Neural cell (in vitro differentiated cells): ENCODE measurements around the gene TPR. TPM values are rescaled to one million over a fixed set of nuclear protein-coding genes. Genes with fewer than 3 reads are reported as not detected.
A peak's percentile ranks its signal among the peaks of the same experiment; 100 is the strongest.

Source experiments
- H2AFZ ChIP-seq: fragments of 200-600, 300-800 bp; sonication (generic), shearing (Covaris generic); 2 replicates; pipeline ENCODE4 v1.6.0; 2014; ENCODE audit warnings: low read depth, mild to moderate bottlenecking, antibody characterized with exemption, low read length, moderate library complexity
- H3F3A ChIP-seq: fragments of 200-600 bp; shearing (Covaris generic); 2 replicates; pipeline ENCODE4 v1.6.1; 2016; ENCODE audit warnings: mild to moderate bottlenecking, moderate library complexity, mixed read lengths, antibody characterized with exemption, low read length; ENCODE audit not compliant: insufficient read depth, poor library complexity, severe bottlenecking
- H3K27ac ChIP-seq: fragments of 200-600, 300-800 bp; sonication (generic), shearing (Covaris generic); 2 replicates; pipeline ENCODE4 v1.5.1; 2014; ENCODE audit warnings: mild to moderate bottlenecking, low read length, moderate library complexity
- H3K27me3 ChIP-seq: fragments of 300-800, 200-600 bp; sonication (generic), shearing (Covaris generic); 2 replicates; pipeline ENCODE4 v1.6.0; 2014; ENCODE audit warnings: mild to moderate bottlenecking, low read depth, low read length, moderate library complexity; ENCODE audit not compliant: insufficient read depth
- H3K36me3 ChIP-seq: fragments of 300-800, 200-600 bp; sonication (generic), shearing (Covaris generic); 2 replicates; pipeline ENCODE4 v1.5.1; 2014; ENCODE audit warnings: mild to moderate bottlenecking, antibody characterized with exemption, low read length, moderate library complexity; ENCODE audit not compliant: insufficient read depth
- H3K4me2 ChIP-seq: fragments of 300-800, 200-600 bp; sonication (generic), shearing (Covaris generic); 2 replicates; pipeline ENCODE4 v1.6.0; 2014; ENCODE audit warnings: mild to moderate bottlenecking, low read length
- H3K4me3 ChIP-seq: fragments of 300-800, 200-600 bp; sonication (generic), shearing (Covaris generic); 2 replicates; pipeline ENCODE4 v1.5.1; 2014; ENCODE audit warnings: mild to moderate bottlenecking, low read length, moderate library complexity
- H3K79me2 ChIP-seq: fragments of 200-600 bp; shearing (Covaris generic); replicated peaks from 2 replicates; pipeline ENCODE4 v1.6.0; 2014; ENCODE audit warnings: mild to moderate bottlenecking, low read length, moderate library complexity; ENCODE audit not compliant: insufficient read depth
- H3K9ac ChIP-seq: fragments of 300-800, 200-600 bp; sonication (generic), shearing (Covaris generic); 2 replicates; pipeline ENCODE4 v1.6.1; 2016; ENCODE audit warnings: mild to moderate bottlenecking, low read length, mixed read lengths
- H3K9me2 ChIP-seq: fragments of 200-600 bp; shearing (Covaris generic); 2 replicates; pipeline ENCODE4 v1.6.1; 2016; ENCODE audit warnings: mild to moderate bottlenecking, low read length, mixed read lengths; ENCODE audit not compliant: insufficient read depth
- H3K9me3 ChIP-seq: fragments of 200-600, 300-800 bp; sonication (generic), shearing (Covaris generic); 2 replicates; pipeline ENCODE4 v1.6.1; 2016; ENCODE audit warnings: mild to moderate bottlenecking, mixed run types, low read length, moderate library complexity, mixed read lengths
- H4K20me1 ChIP-seq: fragments of 200-600 bp; shearing (Covaris generic); 2 replicates; pipeline ENCODE4 v1.6.1; 2016; ENCODE audit warnings: mild to moderate bottlenecking, mixed run types; ENCODE audit not compliant: insufficient read depth
- CTCF ChIP-seq: fragments of 450-650 bp; IDR thresholded peaks from 2 replicates; pipeline ENCODE4 v1.5.1; 2014; ENCODE audit warnings: antibody characterized with exemption, mild to moderate bottlenecking, moderate library complexity; ENCODE audit not compliant: poor library complexity, severe bottlenecking
- EP300 ChIP-seq: fragments of 450-650 bp; conservative IDR thresholded peaks from 2 replicates; pipeline ENCODE4 v1.6.1; 2014; ENCODE audit warnings: antibody characterized with exemption, mild to moderate bottlenecking, moderate library complexity; ENCODE audit not compliant: poor library complexity, severe bottlenecking
- EZH2 ChIP-seq: fragments of 200-600, 300-800 bp; shearing (Covaris generic), sonication (generic); IDR thresholded peaks from 2 replicates; pipeline ENCODE4 v1.6.1; 2014; ENCODE audit warnings: antibody characterized with exemption, low read length, borderline replicate concordance, mild to moderate bottlenecking; ENCODE audit not compliant: insufficient read depth, poor library complexity, severe bottlenecking
- MXI1 ChIP-seq: fragments of 450-650 bp; conservative IDR thresholded peaks from 2 replicates; pipeline ENCODE4 v1.6.1; 2014; ENCODE audit warnings: antibody characterized with exemption, mild to moderate bottlenecking; ENCODE audit not compliant: poor library complexity, severe bottlenecking
- POLR2AphosphoS5 ChIP-seq: IDR thresholded peaks from 2 replicates; pipeline ENCODE4 v1.6.1; 2012
- RAD21 ChIP-seq: fragments of 450-650 bp; conservative IDR thresholded peaks from 2 replicates; pipeline ENCODE4 v1.6.1; 2014; ENCODE audit warnings: antibody characterized with exemption, mild to moderate bottlenecking, moderate library complexity
- REST ChIP-seq: IDR thresholded peaks from 2 replicates; pipeline ENCODE4 v1.6.1; 2012; ENCODE audit warnings: borderline replicate concordance
- SMC3 ChIP-seq: fragments of 450-650 bp; conservative IDR thresholded peaks from 2 replicates; pipeline ENCODE4 v1.6.1; 2014; ENCODE audit warnings: antibody characterized with exemption, mild to moderate bottlenecking, moderate library complexity; ENCODE audit not compliant: poor library complexity
- TAF1 ChIP-seq: IDR thresholded peaks from 2 replicates; pipeline ENCODE4 v1.6.1; 2012; ENCODE audit warnings: low read depth
- polyA plus RNA-seq: library from polyadenylated mRNA; depleted of rRNA; stranded (reverse); fragments of >200 nt; gene quantifications from 2 replicates; pipeline ENCODE4 v1.2.3, GENCODE V29; 2014

The TPR gene
- polyA plus RNA-seq, 1 donor from 2014 or later: 91.2 TPM

- Histone ChIP-seq H3K27ac (no peak overlapping the region), H3K9ac (no peak overlapping the region), H4K20me1 (no peaks in the 10 kb centered on the region), H3K27me3 (no peaks in the 10 kb centered on the region), H3K4me3 (no peak overlapping the region), H3K9me3 (no peaks in the 10 kb centered on the region), H2AFZ (no peak overlapping the region), H3K9me2 (no peaks in the 10 kb centered on the region), H3K79me2 (no peaks in the 10 kb centered on the region), H3K36me3 (no peaks in the 10 kb centered on the region), H3F3A (no peaks in the 10 kb centered on the region), H3K4me2 (no peak overlapping the region)
- no peak for TF ChIP-seq TAF1
These were observed 83.8 kb downstream of the TPR start for GRCh38 chr1:186291271-186291670.

GRCh38 chr1:186289943-186290545 lies 85.0 kb downstream of the TPR start:
- Histone ChIP-seq H4K20me1 (no peaks in the 10 kb centered on the region), H3F3A (no peaks in the 10 kb centered on the region), H3K9ac (no peak overlapping the region), H3K9me3 (no peaks in the 10 kb centered on the region), H3K27ac (no peak overlapping the region), H2AFZ (no peak overlapping the region), H3K79me2 (no peaks in the 10 kb centered on the region), H3K9me2 (no peaks in the 10 kb centered on the region), H3K27me3 (no peaks in the 10 kb centered on the region), H3K4me2 (no peak overlapping the region), H3K4me3 (no peak overlapping the region), H3K36me3 (no peaks in the 10 kb centered on the region)
- no peak for TF ChIP-seq EZH2
- TF ChIP-seq REST: no peak
- TF ChIP-seq SMC3: no peak
- TF ChIP-seq CTCF: no peak
- no peak for TF ChIP-seq RAD21
- no peak for TF ChIP-seq TAF1
- TF ChIP-seq POLR2AphosphoS5: peak; percentile 63
- TF ChIP-seq MXI1: no peak
- TF ChIP-seq EP300: peak; percentile 77
